ENCODE measurements around the gene MYL3. TPM values are rescaled to one million over a fixed set of nuclear protein-coding genes. Genes with fewer than 3 reads are reported as not detected.

Gene MYL3
- total RNA-seq, 1 donor from 2014 or later = 10,727 TPM

DNA sequence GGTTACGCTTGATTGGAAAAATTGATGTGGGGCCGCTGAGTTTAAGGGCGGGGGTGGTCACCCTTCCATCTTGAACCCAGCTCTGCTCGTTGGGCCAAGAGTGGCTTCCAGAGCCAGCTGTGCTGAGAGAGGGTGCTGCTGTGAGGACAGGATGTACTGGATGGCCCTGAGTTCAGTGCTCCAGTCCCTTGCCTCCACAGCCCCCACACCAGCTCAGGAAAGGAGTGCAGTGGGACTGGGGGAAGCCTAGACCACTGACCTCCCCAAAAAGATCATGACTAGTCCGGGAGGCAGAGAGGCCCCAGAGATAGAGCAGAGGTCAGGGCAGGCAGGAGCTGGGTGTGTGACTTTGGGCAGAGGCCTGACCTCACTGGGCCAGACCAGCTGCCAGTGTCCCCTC lies 10.3 kb upstream of the MYL3 start:
- peak; percentile 3 for ATAC-seq (ENCODE audit: poor library complexity)
- DNase-seq = no peak
- intact Hi-C loops (cut with DNase I) = no loop called here

DNA sequence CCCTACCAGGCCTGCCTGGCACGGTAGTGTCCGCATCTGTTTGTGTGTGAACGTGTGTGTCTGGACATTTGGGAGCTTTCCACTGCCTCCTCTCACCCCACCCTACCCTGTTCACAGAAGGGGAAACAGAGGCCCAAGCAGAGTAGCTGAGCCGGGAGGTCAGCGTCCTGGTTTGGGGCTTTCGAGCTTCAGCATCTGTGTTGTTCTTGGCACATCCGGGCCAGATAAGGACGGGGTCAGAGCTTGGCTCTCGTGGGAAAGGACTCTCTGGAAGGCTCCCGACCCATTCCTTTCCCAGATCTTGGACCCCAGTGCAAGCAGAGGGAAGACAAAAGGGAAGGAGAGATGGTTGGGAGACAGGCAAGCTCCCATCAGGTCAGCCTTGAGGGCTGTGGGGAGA lies 8.0 kb upstream of the MYL3 start:
- DNase-seq (peak; percentile 63), ATAC-seq (ENCODE audit: poor library complexity) (no peak)
- intact Hi-C loops (cut with DNase I) = no loop called here

DNA sequence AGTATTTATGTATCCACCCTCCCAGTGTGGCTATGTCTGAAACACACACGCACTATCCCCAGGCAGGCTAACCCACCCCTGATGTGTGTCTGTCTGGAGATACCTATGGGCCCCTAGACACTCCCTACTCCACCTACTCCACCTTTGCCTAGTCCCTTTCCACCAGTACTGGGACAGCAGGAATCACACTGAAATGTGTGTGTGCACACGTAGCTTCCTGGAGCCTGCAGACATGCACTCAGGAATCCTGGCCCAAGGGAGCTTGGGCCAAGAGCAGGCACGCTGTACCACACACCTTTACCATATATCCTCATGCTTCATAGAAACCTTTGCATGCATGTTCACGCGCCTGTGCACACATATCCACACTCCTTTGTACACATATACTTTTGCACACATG lies 7.4 kb upstream of the MYL3 start:
- intact Hi-C loops (cut with DNase I) = no loop called here
- ATAC-seq (ENCODE audit: poor library complexity) (no peak), DNase-seq (no peak)

DNA sequence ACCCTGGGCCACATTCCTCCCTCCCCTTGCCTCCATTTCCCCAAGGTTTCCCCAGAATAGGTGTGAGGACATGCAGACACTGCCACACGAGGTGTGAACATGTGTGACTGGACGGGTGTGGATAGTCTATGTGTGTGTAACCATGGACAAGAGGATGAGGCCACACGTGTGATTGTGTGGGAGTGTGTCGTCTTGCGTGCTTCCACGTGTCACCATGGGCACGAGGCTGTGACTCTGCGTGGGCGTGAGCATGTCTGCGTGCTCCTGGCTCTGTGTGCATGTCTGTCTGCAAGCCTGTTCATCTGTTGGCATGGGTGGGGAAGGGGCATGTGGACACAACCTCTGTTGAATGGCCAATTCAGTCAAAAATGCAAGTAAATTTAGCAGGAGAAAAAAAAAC lies 6.2 kb upstream of the MYL3 start:
- DNase-seq = no peak
- no peak for ATAC-seq (ENCODE audit: poor library complexity)
- intact Hi-C loops (cut with DNase I) = no loop called here

DNA sequence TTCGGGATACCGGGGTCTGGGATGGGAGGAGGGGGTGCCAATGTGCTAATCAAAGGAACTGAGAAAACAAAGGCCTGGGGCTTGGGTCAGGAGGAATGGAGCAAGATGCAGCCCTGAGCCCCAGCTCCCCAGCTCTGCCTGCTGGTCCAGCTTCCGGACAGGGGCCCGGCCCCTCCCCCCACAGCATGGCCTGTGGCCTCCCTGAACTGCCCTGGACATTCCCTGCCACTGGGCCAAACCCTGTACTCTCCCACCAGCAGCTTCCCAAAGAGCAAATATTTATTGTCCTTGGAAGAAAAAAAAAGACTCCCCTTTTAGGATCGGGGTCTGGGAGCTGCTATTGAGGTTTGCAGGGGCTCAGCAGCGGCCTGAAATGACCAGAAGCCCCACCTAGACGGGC lies 5.7 kb upstream of the MYL3 start:
- intact Hi-C loops (cut with DNase I) = no loop called here
- ATAC-seq (ENCODE audit: poor library complexity) = no peak
- DNase-seq = no peak

DNA sequence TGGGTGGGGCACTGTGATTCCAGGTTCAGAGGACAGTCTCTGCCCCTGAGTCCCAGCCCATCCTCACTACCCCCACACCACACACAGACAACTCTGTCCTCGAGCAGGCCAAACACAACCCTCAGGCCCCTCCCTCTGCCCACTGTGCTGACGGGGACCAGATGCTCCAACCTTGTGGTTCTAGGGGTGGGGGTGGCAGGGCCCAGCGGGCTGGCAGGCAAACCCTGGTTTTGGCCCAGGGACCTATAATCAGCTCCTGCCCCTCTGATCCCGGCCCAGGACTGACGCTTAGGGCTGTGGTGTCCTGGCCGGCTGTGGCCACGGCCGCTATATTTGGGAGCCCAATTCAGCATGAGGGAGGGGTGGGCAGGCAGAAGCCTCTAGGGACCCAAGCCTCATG lies 5.0 kb upstream of the MYL3 start:
- DNase-seq = peak; percentile 61
- ATAC-seq (ENCODE audit: poor library complexity) = no peak
- intact Hi-C loops (cut with DNase I) = no loop called here

DNA sequence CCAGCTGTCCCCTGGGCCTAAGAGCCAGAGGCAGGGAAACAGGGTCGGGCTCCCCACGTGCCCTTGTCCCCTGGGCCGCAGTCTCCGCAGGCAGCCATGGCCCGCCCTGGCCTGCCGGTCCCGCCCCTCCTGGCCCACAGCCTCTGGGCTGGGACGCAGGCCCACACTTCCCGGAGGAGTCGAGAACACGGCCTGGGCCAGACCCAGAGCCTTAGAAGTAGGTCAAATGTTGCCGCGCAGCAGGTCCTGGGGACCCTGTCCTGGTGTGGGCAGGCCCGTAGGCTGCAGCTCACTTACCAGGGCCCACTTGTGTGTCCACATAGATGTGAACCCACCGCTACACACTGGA lies 4.3 kb upstream of the MYL3 start:
- DNase-seq = peak; percentile 93
- intact Hi-C loops (cut with DNase I) = loop anchor here (2.0 kb wide), 1 partner anchor 27 kb away; no protein-coding TSS in a partner anchor
- ATAC-seq (ENCODE audit: poor library complexity) = peak; percentile 79

DNA sequence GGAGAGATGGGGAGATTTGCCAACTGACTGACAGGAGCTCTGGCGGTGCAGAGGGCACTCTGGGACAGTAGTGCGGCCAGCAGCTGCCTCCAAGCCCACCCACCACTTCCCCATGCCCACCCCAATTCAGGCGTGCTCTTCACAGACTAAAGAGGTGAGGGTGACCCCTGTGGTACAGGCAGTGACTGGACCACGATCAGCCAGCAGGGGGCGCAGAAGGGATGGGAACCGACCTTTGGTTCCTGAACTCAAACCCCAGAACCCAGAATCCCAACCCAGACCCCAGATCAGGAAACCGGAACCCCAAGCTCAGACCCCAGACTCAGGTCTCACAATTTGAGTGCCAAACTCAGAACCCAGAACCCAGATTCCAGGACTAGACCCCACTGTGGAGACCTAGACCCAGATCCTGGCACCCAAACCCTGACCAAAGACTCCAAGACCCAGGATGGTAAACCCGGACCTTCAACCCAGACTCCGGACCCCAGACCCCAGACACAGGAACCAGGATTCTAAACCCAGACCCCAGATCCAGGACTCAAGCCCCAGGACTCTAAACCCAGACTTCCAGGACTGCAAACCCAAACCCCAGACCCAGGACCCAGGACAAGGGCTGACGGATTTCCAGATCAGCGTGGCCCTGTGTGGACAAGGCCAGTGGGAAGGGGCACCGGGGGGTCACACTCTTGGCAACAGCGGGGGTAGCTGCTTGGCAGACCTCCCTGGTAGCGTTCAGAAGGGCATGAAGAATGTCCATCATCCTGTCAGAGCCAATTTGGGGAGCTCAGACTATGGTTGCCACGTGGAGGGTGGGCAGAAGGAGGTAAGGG lies 3.7 kb upstream of the MYL3 start:
- ATAC-seq (ENCODE audit: poor library complexity) = peak; percentile 48
- peak; percentile 94 for DNase-seq
- intact Hi-C loops (cut with DNase I) = loop anchor here (2.0 kb wide), 1 partner anchor 28 kb away; no protein-coding TSS in a partner anchor

DNA sequence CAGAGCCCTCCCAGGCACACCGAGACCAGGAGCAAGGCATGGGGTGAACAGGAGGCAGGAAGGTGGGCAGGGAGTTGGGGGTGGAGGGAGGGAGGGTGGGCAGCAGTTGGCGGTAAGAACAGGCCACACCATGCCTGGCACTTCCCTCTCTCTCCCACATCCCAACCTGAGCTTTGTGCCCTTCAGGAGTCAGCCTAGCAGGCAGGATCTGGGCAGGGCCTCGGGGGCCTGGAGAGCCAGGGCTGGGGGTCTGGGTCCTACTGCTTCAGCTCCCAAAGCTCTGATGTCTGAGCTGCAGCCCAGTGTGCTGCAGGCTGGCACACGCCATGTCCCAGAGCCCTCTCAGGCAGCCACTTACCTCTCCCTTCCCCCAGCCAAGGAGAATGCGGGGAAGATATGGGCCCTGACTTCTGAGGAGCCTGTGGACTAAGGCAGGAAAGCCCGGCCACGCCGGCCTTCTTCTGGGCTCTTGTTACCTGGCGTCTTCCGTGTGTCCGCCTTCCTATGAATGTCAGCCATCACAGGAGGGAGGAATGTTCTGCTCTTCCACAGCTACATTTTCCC lies 2.9 kb upstream of the MYL3 start:
- DNase-seq (peak; percentile 37), ATAC-seq (ENCODE audit: poor library complexity) (no peak)
- intact Hi-C loops (cut with DNase I) = loop anchor here (2.0 kb wide), 1 partner anchor 29 kb away; no protein-coding TSS in a partner anchor

DNA sequence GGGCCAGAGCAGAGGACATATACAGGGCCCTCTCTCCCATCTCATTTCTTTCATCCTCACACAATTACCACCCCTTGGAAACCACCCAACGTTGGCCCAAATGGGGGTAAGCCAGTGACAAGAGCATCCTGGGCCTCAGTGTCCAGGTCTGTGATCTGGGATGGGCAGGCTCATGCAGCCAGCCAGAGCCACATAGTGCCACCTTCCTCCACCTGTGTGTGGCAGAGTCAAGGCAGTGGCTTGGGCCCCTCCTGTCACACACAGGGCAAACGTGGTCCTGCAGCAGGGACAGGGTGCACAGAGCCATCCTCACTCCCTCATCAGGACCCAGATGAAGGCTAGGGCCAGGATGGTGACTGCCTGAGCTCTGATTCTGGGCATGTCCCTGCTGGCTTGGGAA lies 2.3 kb upstream of the MYL3 start:
- DNase-seq (peak; percentile 36), ATAC-seq (ENCODE audit: poor library complexity) (no peak)
- intact Hi-C loops (cut with DNase I) = no loop called here

DNA sequence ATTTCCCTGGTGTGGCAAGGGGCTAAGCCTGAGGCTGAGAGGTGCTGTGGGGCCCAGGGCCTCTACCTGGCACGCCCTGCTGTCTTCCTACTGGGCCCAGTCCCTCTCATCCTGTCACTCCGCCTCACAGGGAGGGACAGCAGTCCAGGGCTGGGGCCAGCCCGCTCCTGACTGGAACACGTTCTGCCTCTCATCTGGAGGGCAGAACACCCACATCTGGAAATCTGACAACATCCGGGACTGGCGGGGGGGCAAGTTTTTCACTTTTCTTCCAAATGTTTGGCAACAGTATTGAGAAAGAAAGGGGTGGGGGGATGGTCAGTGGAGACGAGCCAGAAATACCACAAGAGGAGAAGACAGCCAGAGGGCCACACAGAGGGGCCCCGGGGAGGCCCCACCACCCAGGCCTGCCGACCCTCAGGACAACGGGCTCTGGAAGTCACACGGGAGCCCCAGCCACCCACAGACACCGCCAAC lies 1.8 kb upstream of the MYL3 start:
- peak; percentile 26 for ATAC-seq (ENCODE audit: poor library complexity)
- intact Hi-C loops (cut with DNase I) = no loop called here
- DNase-seq = peak; percentile 81

DNA sequence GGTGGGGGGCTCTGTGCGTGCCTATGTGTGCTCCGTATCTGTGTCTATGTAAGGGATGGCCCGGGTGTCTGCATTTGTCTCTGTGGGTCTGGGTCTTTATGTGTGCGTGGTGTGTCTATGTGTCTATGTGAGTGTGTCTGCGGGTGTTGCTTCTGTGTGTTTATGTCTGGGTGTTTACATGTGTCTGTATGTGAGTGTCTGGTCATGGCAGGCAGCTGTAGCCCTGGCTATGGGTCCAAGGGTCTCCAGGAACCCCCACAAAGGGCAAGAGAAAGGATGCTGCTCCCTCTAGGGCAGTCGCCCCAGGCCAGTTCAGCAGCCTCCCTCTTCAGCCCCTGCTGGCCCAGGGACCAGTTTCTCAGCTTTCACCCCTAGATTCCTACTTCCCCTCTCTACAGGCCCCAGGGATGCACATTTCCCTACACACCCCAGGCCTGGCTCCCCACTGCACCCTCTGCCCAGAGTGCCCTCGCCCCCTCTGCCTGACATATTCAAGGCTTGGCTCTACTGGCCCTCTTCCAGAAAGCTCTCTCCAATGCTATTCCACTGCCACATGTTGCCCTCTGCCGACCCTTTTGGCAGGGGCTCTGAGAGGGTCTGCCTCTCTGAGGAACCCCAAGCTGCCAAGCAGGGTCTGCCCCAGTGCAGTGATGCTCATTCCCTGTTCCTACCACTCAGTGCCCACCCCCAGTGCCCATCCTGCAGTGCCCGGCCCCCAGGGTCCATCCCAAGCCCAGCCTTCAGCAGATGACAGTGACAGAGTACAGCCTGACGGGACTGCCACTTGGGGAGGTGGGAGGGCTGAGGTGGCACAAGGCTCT lies 1.0 kb upstream of the MYL3 start:
- peak; percentile 2 for ATAC-seq (ENCODE audit: poor library complexity)
- peak; percentile 51 for DNase-seq
- intact Hi-C loops (cut with DNase I) = no loop called here

DNA sequence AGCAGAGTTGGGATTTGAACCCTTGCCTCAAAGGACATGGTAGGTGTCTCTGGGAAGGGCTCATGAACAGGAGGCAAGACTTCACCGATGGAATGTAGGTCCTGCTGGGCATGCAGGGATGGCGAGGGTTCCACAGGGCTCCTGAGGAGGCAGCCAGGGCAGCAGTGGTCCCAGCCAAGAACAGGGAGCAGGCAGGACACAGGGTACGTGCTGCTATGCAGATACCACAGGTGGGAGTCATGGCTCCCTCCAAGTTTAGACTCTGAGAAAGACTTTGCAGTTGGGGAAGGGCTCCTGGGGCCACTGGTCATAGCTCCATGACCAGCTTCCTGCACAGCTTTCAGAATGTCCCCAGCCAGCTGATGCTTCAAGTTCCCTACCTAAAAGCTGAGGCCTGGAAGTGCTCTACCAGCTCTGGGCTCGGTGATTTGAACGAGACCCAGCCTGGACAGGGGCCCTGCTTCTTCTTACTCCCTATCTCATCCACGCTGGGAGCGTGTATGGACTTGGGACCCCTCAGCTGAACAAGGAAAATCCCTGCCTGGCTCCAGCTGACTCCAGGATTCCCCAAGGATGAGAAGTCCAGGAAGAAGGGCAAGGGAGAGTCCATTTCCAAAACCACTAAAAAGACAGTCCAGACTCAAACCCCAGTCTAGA lies 747 bp downstream of the MYL3 start:
- ATAC-seq (ENCODE audit: poor library complexity) = no peak
- peak; percentile 36 for DNase-seq
- intact Hi-C loops (cut with DNase I) = no loop called here

DNA sequence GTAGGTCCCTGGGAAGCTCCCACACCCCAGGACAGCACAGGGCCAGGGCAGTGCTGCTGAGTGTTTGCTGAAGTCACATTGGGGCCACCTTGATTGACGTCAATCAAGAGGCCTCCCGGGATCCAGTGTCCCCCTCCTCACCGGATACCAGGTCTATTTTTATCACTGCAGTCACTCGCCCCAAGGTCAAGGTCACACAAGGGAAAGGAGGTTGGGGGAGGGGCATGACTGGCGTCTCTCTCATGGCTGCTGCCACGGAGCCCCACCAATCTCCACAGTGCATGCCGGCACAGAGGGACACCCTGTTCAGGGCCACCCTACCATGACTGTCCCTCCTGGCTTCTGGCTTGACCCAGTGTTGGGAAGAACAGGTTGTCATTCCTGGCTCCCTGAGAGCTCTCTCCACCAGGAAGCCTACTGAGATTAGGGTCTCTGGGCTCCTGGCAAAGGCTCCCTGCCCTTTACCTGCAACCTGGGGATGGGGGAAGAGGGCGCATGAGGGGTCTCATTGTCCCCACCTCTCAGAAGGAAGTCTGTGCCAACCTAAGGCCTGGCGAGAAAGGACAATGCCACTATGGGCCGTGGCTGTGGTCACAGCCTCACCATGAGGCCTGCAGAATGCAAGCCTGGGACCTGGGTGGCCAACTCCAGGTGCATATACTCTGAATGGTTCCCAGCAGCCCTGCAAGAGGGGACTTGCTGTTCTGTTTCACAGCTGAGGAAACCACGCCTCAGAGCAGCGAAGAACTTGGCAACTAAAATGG lies 1.5 kb downstream of the MYL3 start:
- intact Hi-C loops (cut with DNase I) = no loop called here
- peak; percentile 74 for DNase-seq
- ATAC-seq (ENCODE audit: poor library complexity) = peak; percentile 27

DNA sequence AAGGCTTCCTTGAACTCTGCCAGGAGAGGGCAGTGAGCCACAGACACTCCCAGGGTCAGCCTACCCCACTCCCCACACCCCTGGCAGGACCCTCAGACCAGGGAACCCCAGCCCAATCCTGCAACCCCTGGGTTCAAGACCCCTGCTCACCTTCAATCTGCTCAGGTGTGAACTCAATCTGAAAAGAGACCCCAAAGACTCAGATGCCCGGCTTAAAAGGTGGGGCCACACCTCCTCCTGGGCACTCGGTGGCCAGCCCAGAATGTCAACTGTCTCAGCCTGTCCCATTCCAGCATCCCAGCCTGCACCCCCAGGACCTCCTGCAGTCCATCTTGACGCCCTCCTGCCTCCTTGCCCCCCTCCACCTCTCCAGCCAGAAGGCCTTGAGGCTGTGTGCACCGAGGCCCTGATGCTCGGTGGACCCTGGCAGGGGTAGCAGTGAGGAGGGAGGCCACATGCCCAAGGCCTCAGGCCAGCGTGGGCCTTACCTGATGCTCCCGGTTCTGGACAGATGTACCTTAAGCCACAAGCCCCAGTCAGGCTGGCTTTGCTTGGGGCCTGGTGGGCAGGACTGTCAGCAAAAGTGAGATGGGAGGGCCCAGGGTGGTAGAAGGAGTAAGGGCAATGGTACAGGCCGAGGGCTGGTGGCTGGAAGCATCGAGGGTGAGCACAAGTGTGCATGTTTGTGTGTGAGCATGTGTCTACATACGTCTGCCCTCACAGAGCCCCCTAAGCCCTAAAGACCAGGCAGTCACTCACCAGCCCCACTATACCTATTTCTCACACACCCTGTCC lies 2.2 kb downstream of the MYL3 start:
- intact Hi-C loops (cut with DNase I) = no loop called here
- DNase-seq = peak; percentile 40
- no peak for ATAC-seq (ENCODE audit: poor library complexity)

DNA sequence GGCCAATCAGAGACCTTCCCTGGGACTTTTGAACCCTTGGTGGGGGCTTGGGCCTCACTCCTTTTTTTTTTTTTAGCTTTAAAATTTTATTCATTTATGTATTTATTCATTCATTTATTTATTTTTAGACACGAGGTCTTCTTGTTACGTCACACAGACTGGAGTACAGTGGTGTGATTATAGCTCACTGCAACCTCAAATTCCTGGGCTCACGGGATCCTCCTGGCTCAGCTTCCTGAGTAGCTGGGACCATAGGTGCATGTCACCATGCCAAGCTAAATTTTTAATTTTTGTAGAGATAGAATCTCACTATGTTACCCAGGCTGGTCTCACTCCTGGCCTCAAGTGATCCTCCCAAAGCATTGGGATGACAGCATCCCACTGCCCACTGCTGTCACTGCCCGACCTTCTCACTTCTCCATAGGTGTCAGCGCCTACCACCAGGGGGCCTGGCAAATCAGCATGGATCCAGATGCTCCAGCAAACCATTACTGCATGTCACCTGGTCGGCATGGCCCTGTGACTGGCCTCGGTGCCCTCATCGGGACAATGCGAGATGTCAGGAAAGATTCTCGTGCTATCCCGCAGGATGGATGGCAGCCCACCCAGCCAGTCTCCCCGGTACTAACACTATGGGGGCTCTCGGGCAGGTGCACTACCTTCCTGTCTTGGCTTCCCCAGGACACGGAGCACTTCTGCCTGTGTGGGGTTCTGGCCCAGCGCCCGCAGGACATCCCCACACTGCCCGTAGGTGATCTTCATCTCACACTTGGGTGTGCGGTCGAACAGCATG lies 3.0 kb downstream of the MYL3 start:
- intact Hi-C loops (cut with DNase I) = no loop called here
- peak; percentile 3 for ATAC-seq (ENCODE audit: poor library complexity)
- peak; percentile 68 for DNase-seq

All from Right ventricle myocardium superior (tissue), 1 donor.